ENCODE measurements around the gene GOLGB1.

- TF ChIP-seq POLR2A (IDR thresholded peaks at IDR 0.05; ENCODE audit: low read depth, low read length): no peak
- TF ChIP-seq POLR2AphosphoS5 (IDR thresholded peaks at IDR 0.05; ENCODE audit: low read depth, low read length): no peak
- TF ChIP-seq SPI1 (IDR thresholded peaks at IDR 0.05; ENCODE audit: low read depth, low read length): no peak
- TF ChIP-seq POU2F2 (IDR thresholded peaks at IDR 0.05; ENCODE audit: low read depth, low read length): no peak
- TF ChIP-seq TAF1 (IDR thresholded peaks at IDR 0.05; ENCODE audit: low read depth, low read length): no peak
These were observed 30.1 kb downstream of the GOLGB1 start for GRCh38 chr3:121719423-121719822.
